Right kidney (tissue), 1 donor: ENCODE measurements around the gene HLF.
A peak's percentile ranks its signal among the peaks of the same experiment; 100 is the strongest.
"Not testable (repeated sequence)": the region's sequence is repeated elsewhere in the genome, so short reads cannot be mapped to it uniquely, and the experiment has no call there.

Experiments
- DNase-seq: peaks from one replicate; pipeline ENCODE4 v3.0.0-alpha.2; 2016

The HLF gene

DNA sequence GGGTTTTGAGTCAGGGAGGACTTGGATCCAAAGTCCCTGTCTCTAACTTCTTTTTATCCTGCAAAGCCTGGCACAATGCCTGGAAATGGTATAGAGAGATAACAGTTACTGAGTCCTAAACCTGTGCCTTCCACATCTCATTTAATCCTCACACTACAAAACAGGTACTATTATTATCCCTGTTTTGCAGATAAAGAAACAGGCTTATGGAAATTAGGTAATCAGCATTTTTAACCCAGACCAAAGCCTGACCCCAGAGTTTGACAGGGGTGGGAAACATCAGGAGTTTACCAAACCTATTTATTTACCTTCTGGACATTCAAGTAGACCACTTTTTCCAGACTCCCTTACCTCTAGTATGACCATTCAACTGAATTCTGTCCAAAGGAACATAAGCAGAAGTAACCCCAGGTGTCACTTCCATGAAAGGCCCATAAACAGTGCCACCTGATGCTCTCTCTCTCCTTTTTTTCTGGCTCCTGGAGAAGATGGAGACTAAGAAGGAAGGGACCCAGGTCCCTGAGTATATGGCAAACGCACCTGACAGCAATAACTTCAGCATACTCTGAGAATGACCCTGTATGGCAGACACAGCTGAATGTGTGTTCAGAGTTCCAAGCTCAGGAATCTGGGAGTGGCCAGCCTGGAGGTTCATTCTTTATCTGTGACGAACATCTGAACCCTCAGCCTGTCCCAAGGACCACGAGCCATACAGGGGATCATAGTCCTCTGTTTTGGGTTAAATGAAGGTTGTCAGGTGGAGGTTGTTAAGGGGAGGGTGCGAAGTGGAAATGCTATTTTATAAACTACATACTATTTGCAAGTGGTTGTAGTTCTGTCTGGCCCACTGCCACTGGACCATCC, 62.7 kb downstream of the HLF start:
- no peak for DNase-seq

DNA sequence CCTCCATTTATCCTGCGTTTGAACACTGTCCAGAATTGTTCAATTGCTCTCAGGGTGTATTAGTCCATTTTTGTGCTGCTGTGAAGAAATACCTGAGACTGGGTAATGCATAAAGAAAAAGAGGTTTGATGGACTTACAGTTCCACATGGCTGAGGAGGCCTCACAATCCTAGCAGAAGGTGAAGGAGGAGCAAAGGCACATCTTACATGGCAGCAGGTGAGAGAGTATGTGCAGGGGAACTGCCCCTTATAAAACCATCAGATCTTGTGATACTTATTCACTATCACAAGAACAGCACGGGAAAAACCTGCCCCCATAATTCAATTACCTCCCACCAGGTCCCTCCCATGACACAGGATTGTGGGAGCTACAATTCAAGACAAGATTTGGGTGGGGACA, 63.8 kb downstream of the HLF start:
- DNase-seq: not testable (repeated sequence)

- DNase-seq: no peak
Observed at GRCh38 chr17:55330344-55330933, 65.7 kb downstream of the HLF start.

GRCh38 chr17:55332296-55333041, 67.7 kb downstream of the HLF start:
- DNase-seq: no peak

DNA sequence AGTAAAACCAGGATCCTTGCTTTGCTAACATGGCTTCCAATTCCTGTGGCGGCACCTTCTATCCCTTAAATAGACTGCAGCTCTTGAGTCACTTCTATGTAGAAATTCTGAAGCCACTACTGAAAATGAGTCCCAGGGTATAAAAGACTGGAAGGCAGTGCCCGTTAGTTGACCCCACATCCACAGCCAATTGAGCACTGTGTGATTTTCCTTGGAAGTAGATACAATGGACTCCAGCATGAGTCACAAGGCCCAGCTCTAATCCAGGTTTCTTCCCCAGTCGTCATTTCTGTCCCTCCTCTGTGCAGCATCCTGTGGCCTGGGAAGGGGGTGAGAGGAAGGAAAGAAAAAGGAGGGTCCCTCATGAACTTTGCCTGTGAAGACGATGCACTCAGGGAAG, 69.5 kb downstream of the HLF start:
- no peak for DNase-seq

DNA sequence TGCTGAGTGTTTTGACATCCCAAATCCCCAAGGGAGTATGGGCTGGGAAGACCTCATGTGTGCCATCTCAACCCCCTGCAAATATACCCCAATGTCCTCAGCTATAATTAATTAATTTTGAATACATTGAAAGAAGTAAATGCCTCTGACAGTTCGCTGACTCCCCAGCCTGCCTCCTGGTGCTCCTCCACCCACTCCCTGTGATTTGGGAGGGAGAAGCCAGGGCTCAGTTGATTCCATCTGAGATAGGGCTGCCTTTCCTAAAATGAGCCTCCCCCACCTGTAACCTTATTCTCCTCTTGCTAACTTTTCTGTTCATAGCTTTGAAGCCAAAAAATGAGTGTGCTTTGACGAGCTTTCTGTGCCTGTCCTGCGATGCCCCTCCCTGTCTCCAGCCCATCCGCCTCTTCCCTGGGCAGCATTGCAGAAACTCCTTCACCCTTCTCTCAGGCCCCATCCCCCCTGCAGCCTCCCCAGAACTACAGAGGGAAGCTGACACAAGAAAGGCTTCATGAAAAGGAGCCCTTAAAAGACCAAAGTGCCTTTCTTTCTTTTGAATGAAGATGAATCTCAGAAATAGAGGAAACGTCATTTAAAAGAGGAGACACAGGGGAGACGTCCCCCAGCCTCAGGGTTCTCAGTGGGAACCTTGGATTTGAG, 70.3 kb downstream of the HLF start:
- no peak for DNase-seq

- DNase-seq: no peak
Observed at GRCh38 chr17:55335625-55336024, 70.9 kb downstream of the HLF start.

GRCh38 chr17:55336426-55336825, 71.7 kb downstream of the HLF start:
- no peak for DNase-seq

DNA sequence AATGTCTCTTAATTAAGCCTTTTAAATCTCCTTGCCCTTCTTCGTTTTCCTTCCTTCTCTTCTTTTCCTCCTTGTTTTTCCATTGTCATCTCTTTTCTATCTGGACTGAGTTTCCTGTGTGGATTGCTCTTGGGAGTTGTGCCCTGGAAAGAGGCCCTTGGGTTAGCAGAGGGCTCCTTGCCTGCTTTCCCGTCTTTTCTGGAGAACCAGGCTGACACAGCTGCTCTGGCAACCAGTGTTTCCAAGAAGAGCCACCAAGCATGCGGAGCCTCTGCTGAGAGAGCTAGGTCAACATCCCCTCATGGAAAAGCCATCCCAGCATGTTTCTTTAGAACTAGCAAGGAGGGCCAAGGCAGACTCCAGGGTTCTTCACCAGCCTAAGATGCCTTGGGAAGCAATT, 75.4 kb downstream of the HLF start:
- DNase-seq: no peak

GRCh38 chr17:55340686-55341085, 75.9 kb downstream of the HLF start:
- DNase-seq: no peak

DNA sequence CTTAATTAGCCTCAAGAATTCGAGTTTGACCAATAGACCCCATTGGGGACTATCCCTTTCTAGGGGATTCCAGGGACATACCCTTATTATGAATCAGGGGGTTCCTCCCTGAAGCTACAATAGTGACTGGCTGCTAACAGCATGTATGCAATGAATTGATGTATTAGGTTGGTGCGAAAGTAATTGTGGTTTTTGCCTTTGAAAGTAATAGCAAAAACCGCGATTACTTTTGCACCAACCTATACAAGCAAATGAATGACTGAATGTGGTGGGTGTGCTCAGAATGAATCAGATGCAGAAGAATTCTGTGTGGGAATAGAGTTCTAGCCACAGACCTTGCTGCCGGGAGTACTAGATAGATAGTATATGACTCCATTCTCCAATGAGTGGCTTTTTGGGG, 76.7 kb downstream of the HLF start:
- DNase-seq: no peak

DNA sequence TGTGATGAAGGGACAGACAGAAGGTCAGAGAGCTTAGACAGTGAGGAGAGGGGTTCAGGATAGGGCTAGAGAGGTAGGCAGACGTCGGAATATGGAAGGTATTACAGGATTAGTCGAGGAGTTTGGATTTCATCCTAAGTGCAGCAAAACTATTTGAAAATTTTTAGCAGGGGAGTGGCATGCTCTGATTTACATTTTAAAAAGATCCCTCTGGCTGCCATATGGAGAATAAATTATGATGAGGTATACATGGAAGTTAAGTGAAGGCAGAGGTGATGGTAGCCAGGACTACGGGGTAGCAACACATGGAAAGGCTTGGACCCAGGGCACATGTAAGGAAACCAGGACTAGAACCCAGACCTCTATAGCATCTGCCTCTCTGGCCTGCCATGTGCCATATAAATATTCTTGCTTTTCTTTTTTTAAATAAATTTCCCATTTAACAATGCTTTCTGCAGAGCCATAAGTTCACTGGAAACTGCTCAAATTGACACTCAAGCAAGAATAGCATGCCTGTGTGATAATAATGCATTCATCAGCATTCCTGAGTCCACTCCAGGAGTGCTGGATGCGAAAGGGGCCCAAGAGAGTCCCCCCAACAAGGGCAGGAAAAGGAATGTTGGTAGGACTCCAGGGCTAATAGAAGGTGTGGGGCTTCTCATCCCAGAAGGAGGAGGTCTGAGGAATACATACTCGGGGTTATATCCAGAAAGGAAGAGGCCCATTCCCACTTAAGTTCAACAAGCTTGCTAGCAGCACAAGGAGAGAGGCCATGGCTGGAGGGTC, 78.2 kb downstream of the HLF start:
- no peak for DNase-seq

DNA sequence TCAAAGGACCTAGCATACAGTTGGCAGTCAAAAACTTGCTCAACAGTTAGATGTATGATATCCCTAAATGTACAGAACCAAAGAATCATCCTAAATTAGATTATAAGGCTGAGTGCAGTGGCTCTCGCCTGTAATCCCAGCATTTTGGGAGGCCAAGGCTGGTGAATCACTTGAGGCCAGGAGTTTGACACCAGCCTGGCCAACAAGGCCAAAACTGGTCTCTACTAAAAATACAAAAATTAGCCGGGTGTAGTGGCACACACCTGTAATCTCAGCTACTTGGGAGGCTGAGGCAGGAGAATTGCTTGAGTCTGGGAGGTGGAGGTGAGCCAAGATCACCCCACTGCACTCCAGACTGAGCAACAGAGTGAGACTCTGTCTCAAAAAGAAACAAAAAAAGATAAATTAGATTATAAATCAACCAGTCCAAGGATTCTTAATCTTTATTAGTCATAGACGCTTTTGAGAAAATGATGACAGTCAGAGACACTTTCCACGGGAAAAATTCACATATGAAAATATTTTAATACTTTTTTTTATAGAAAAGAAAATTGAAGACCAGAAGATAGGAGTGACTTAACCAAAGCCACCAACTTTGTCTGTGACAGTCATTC, 79.2 kb downstream of the HLF start:
- DNase-seq: no peak

GRCh38 chr17:55344514-55344997, 79.8 kb downstream of the HLF start:
- DNase-seq: no peak

- DNase-seq: no peak
Observed at GRCh38 chr17:55345132-55345531, 80.4 kb downstream of the HLF start.

- DNase-seq: no peak
Observed at GRCh38 chr17:55346658-55347057, 81.9 kb downstream of the HLF start.

- no peak for DNase-seq
Observed at GRCh38 chr17:55347341-55347740, 82.6 kb downstream of the HLF start.

DNA sequence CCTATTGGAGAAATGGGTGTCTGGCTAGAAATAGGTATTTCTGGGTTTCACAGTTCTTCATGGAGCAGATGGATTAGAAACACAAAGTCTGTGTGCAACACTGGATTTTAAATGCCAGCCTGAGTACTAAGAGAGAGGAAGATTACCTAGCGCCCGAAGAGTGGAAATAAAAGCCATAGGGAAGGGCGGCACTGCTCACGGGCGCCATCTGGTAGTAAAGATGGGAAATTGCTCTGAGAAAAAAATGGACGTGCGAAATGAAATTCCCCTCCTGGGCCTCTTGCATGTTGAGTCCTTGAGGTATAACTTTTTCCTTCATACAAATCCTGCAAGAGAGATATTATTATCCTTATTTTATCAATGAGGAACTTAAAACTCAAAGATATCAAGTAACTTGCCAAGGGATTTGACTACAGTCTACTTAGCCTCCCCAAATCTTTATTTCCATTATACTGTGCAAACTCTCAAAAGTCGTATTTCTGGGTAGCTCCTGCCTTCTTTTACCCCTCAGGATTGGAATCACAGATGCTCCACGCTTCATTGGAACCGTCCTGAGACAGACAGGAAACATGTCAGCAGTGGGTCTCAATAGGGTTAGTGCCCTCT, 84.1 kb downstream of the HLF start:
- DNase-seq: peak; percentile 48

- no peak for DNase-seq
Observed at GRCh38 chr17:55350825-55351205, 86.1 kb downstream of the HLF start.

DNA sequence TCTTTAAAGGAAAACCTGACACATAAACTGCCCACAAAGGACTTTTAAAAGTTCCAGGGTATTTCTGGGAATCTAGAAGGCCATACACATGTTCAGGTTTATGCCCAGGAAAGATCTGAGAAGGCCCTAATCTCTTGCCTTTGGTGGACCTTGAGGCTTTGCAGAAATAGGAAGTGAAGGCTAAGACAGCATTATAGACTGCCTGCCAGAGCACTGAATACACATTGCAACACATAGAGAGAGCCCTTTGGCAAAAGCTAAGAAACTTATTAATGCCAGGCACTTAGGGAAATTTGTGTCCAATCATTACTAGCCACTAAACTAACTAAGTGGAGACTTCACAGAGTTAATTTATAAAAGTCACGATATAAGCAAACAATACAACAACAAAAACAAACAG, 86.5 kb downstream of the HLF start:
- DNase-seq: no peak

DNA sequence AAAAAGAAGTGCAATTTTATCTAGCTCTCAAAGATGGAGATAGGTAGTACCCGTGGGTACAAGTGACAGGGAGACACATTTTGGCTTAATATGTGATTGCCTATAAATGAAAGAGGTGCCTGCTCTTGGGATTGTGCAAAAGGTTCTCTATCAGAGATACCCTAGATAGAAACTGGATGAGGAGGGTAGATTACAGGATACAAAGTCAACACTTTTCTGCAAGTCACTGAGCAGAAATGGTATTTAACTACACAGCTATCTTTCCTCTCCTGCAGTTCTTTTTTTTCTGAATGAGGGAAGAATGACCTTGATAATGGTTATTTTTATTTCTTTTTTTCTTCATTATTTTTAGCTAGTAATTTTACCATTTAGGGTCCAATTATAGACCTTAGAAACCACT, 89.2 kb downstream of the HLF start:
- no peak for DNase-seq
